Parathyroid adenoma (tissue), 2 donors: Measurements from ENCODE around the gene LINC00237.

Experiments used
- H2AFZ ChIP-seq: fragments of 300-600 bp; sonication (generic); one replicate; pipeline ENCODE4 v1.7.0; 2017; ENCODE audit warnings: antibody characterized with exemption, mild to moderate bottlenecking
- H3K27ac ChIP-seq: fragments of 300-600 bp; sonication (generic); one replicate; pipeline ENCODE4 v1.7.0; 2017
- H3K27me3 ChIP-seq: fragments of 300-600 bp; sonication (generic); one replicate; pipeline ENCODE4 v1.7.0; 2017; ENCODE audit warnings: low read length; ENCODE audit not compliant: control insufficient read depth, insufficient read depth
- H3K36me3 ChIP-seq: fragments of 300-600 bp; sonication (generic); one replicate; pipeline ENCODE4 v1.7.0; 2017; ENCODE audit warnings: low read length; ENCODE audit not compliant: control insufficient read depth, insufficient read depth
- H3K4me1 ChIP-seq: fragments of 300-600 bp; sonication (generic); one replicate; pipeline ENCODE4 v1.7.0; 2017; ENCODE audit warnings: control low read depth
- H3K4me2 ChIP-seq: fragments of 300-600 bp; sonication (generic); one replicate; pipeline ENCODE4 v1.7.0; 2017; ENCODE audit warnings: low read length
- H3K4me3 ChIP-seq: fragments of 300-600 bp; sonication (generic); one replicate; pipeline ENCODE4 v1.7.0; 2017; ENCODE audit warnings: low read depth, low read length
- H3K79me2 ChIP-seq: fragments of 300-600 bp; sonication (generic); one replicate; pipeline ENCODE4 v1.7.0; 2017; ENCODE audit warnings: control low read depth
- H3K9ac ChIP-seq: fragments of 300-600 bp; sonication (generic); one replicate; pipeline ENCODE4 v1.7.0; 2017; ENCODE audit warnings: mild to moderate bottlenecking
- H3K9me3 ChIP-seq: fragments of 300-600 bp; sonication (generic); one replicate; pipeline ENCODE4 v1.7.0; 2017; ENCODE audit warnings: low read length; ENCODE audit not compliant: control insufficient read depth
- TF ChIP-seq, protein P1 (sequence below): fragments of 300-600 bp; sonication (generic); IDR thresholded peaks from one replicate; pipeline ENCODE4 v1.7.0; 2017; ENCODE audit warnings: antibody characterized with exemption, mild to moderate bottlenecking
- donor health status: primary hyperparathyroidism.

The LINC00237 gene

DNA sequence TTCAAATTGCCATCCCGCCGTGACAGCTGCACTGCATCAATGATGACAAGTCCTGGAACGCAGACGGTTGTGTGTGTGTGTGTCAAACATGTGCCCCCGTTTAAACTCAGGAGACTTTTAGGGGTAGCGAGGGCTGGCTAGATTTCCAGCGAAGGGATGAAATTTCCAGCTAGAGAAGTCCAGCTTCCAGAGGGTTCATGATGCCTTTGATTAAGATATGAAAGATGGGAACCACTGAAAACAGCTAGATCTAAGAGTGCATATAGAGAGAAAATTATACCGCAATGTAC, 20.4 kb upstream of the LINC00237 start:
- TF ChIP-seq, protein P1, sequence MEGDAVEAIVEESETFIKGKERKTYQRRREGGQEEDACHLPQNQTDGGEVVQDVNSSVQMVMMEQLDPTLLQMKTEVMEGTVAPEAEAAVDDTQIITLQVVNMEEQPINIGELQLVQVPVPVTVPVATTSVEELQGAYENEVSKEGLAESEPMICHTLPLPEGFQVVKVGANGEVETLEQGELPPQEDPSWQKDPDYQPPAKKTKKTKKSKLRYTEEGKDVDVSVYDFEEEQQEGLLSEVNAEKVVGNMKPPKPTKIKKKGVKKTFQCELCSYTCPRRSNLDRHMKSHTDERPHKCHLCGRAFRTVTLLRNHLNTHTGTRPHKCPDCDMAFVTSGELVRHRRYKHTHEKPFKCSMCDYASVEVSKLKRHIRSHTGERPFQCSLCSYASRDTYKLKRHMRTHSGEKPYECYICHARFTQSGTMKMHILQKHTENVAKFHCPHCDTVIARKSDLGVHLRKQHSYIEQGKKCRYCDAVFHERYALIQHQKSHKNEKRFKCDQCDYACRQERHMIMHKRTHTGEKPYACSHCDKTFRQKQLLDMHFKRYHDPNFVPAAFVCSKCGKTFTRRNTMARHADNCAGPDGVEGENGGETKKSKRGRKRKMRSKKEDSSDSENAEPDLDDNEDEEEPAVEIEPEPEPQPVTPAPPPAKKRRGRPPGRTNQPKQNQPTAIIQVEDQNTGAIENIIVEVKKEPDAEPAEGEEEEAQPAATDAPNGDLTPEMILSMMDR: no peak
- H3K27me3 ChIP-seq: no peaks in the 10 kb centered on the region
- H3K27ac ChIP-seq: peak overlapping the region; percentile 71
- peak overlapping the region; percentile 97 for H2AFZ ChIP-seq
- no peaks in the 10 kb centered on the region for H3K4me1 ChIP-seq
- H3K79me2 ChIP-seq: no peaks in the 10 kb centered on the region
- H3K9me3 ChIP-seq: no peaks in the 10 kb centered on the region
- H3K9ac ChIP-seq: no peak overlapping the region
- H3K4me2 ChIP-seq: peak overlapping the region; percentile 62
- H3K4me3 ChIP-seq: peak overlapping the region; percentile 71
- no peaks in the 10 kb centered on the region for H3K36me3 ChIP-seq

GRCh38 chr20:21125849-21126580, 19.9 kb upstream of the LINC00237 start, which contains the start of gene KIZ:
KIZ (plus strand) TSS chr20:21126082; CDS start chr20:21126116, 34 bp downstream.
- H3K4me3 ChIP-seq: peak within 1 kb of the TSS; percentile 71
- H3K9ac ChIP-seq: peak within 1 kb of the TSS; percentile 54
- H3K27ac ChIP-seq: peak within 1 kb of the TSS; percentile 71
- H3K4me2 ChIP-seq: peak within 1 kb of the TSS; percentile 62
- H2AFZ ChIP-seq: peak within 1 kb of the TSS; percentile 97
- no peaks in the 10 kb centered on the region for H3K4me1 ChIP-seq
- no peaks in the 10 kb centered on the region for H3K9me3 ChIP-seq
- H3K27me3 ChIP-seq: no peaks in the 10 kb centered on the region
- TF ChIP-seq, protein P1: peak; percentile 57
- H3K36me3 ChIP-seq: no peaks in the 10 kb centered on the region
- H3K79me2 ChIP-seq: no peaks in the 10 kb centered on the region

GRCh38 chr20:21125072-21125848, 19.1 kb upstream of the LINC00237 start:
- Histone ChIP-seq H3K27me3 (no peaks in the 10 kb centered on the region), H3K79me2 (no peaks in the 10 kb centered on the region), H3K9ac (no peak overlapping the region), H3K4me1 (no peaks in the 10 kb centered on the region), H3K4me3 (peak overlapping the region; percentile 71), H3K9me3 (no peaks in the 10 kb centered on the region), H2AFZ (peak overlapping the region; percentile 97), H3K27ac (peak overlapping the region; percentile 71), H3K36me3 (no peaks in the 10 kb centered on the region), H3K4me2 (peak overlapping the region; percentile 62)
- TF ChIP-seq, protein P1: peak; percentile 5

DNA sequence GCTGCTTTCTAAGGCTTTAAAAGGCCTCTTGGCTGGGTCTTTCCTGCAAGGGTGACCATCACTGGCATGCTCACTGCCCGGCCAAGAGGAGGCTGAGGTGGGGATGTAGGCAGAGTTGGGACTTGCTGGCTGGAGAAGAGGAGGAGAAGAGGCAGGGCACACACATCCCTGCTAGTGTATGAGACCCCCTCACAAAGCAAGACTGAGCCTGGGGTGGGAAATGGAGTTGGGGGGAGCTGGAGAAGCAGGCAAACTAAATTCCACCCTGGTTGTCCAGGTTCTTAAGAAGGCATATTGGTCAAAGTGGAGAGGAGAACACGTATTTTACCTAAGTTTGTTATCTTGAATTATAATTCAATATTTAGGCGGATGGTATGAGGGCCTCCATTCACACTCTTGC, 18.0 kb upstream of the LINC00237 start:
- H2AFZ ChIP-seq: no peak overlapping the region
- no peak overlapping the region for H3K9ac ChIP-seq
- H3K4me2 ChIP-seq: no peak overlapping the region
- H3K27me3 ChIP-seq: no peaks in the 10 kb centered on the region
- no peaks in the 10 kb centered on the region for H3K4me1 ChIP-seq
- no peaks in the 10 kb centered on the region for H3K36me3 ChIP-seq
- TF ChIP-seq, protein P1: no peak
- no peak overlapping the region for H3K27ac ChIP-seq
- no peaks in the 10 kb centered on the region for H3K79me2 ChIP-seq
- no peaks in the 10 kb centered on the region for H3K9me3 ChIP-seq
- no peak overlapping the region for H3K4me3 ChIP-seq
